Ishikawa (cell line): ENCODE results near the gene DEGS2.

ENCODE experiments used
- CEBPB ChIP-seq: IDR thresholded peaks from 2 replicates; pipeline ENCODE4 v1.6.1; 2012
- CREB1 ChIP-seq: IDR thresholded peaks from 2 replicates; pipeline ENCODE4 v1.6.1; 2012; ENCODE audit warnings: low read depth
- EP300 ChIP-seq: IDR thresholded peaks from 2 replicates; pipeline ENCODE4 v1.6.1; 2012; ENCODE audit warnings: borderline replicate concordance
- NFIC ChIP-seq: IDR thresholded peaks from 2 replicates; pipeline ENCODE4 v1.6.1; 2012
- RAD21 ChIP-seq: IDR thresholded peaks from 2 replicates; pipeline ENCODE4 v1.6.1; 2012; ENCODE audit warnings: low read depth
- REST ChIP-seq: IDR thresholded peaks from 2 replicates; pipeline ENCODE4 v1.6.1; 2012; ENCODE audit warnings: low read depth, mild to moderate bottlenecking
- TAF1 ChIP-seq: IDR thresholded peaks from 2 replicates; pipeline ENCODE4 v1.6.1; 2012; ENCODE audit warnings: low read depth, mild to moderate bottlenecking
- TF ChIP-seq, protein P1 (sequence below): IDR thresholded peaks from 2 replicates; pipeline ENCODE4 v1.6.1; 2012
- TF ChIP-seq, protein P2 (sequence below): IDR thresholded peaks from 2 replicates; pipeline ENCODE4 v1.6.1; 2012

GRCh38 chr14:100173353-100173752, 13.9 kb upstream of the DEGS2 start:
- TF ChIP-seq RAD21: no peak
- TF ChIP-seq TAF1: no peak
- no peak for TF ChIP-seq NFIC
- TF ChIP-seq CREB1: no peak
- TF ChIP-seq, protein P1, sequence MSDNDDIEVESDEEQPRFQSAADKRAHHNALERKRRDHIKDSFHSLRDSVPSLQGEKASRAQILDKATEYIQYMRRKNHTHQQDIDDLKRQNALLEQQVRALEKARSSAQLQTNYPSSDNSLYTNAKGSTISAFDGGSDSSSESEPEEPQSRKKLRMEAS: no peak
- TF ChIP-seq REST: no peak
- TF ChIP-seq EP300: no peak
- TF ChIP-seq, protein P2, sequence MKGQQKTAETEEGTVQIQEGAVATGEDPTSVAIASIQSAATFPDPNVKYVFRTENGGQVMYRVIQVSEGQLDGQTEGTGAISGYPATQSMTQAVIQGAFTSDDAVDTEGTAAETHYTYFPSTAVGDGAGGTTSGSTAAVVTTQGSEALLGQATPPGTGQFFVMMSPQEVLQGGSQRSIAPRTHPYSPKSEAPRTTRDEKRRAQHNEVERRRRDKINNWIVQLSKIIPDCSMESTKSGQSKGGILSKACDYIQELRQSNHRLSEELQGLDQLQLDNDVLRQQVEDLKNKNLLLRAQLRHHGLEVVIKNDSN: no peak
- no peak for TF ChIP-seq CEBPB
